Fibroblast of upper back skin (primary cell): Measurements from ENCODE around the gene EEIG1.

Experiments
- DNase-seq: peaks from one replicate; pipeline ENCODE4 v3.0.0-alpha.2; 2013

Gene EEIG1

DNA sequence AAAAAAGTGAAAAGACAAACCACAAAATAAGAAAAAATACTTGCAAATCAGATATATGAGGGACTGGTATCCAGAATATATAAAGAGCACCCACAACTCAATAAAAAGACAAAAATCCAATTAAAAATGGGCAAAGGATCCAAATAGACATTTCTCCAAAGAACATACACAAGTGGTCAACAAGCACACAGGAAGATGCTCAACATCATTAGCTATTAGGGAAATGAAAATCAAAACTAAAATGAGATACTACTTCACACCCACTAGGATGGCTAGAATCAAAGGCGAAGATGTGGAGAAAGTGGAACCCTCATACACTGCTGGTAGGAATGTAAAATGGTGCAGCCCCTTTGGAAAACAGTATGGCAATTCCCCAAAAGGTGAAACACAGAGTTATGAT, 22.1 kb downstream of the EEIG1 start:
- DNase-seq = no peak

DNA sequence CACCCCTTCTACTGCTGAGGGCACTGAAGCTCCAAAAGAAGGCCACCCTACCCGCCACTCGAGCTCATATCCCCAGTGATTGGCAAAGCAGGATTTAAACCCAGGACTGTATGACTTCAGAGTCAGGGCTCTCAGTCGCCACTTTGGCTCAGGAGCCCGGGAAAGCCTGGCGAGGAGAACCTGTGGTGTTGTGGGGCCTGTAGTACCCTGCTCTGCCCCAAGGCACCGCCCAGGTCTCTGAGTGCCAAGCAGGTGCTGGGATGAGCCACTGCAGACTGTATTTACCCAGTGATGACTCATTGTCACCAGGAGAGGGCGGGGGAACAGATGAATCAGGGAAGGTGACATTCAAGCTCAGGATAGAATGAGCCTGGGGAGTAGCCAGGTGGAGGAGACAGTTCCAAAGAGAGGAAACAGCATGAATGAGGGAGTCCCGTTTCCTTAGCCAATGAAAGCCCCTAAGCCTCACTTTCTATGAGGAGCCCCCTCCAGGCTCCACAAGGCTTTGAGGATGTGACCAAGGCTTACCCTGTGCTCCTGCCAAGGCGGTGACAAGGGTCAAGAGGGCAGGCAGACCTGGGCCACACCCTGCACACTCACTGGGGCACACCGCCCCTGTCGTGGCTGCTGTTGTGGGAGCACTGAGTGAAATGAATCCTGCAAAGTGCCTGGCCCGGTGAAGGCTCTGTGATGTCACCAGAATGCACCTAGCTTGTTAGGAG, 25.3 kb downstream of the EEIG1 start:
- DNase-seq = no peak

- no peak for DNase-seq
Measured at GRCh38 chr9:127954831-127955293, 25.9 kb downstream of the EEIG1 start.

GRCh38 chr9:127953768-127954505, 26.9 kb downstream of the EEIG1 start:
- no peak for DNase-seq

GRCh38 chr9:127953154-127953553, 27.6 kb downstream of the EEIG1 start:
- no peak for DNase-seq

DNA sequence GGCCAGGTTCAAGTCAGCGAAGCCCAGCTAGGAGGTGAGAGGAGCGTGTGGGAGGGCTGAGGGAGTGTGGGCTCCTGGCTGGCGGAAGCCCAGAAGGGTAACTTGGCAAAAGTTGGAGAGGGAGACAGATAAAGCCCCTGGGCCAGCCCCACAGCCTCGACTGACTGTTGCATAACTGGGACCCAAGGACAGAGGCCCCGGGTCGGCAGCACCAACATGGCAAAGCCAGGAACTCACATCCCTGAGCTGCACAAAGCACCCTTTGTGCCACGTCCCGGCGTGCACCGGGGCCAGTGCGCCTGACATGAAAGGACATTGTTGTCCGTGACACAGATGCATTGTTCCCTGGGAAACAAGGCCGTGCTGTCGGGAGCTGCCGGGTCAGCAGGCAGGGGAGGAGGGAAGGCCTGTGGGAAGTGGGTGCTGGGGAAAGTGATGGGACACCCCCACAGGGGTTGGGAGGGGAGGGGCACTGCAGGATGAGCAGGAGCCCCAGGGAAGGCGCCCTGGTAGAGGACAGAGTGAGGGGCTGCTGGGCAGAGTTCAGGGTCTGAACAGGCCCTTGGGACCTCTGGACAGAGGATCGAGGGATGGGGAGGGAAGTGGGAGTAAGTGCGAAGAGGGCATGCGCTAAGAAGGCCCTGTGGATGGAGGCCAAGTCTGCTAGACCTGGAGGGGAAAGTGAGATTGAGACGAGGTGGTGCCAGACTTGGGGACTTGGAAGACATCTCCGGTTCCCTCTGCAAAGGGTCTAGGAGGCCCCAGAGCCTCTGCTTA, 30.1 kb downstream of the EEIG1 start:
- no peak for DNase-seq

DNA sequence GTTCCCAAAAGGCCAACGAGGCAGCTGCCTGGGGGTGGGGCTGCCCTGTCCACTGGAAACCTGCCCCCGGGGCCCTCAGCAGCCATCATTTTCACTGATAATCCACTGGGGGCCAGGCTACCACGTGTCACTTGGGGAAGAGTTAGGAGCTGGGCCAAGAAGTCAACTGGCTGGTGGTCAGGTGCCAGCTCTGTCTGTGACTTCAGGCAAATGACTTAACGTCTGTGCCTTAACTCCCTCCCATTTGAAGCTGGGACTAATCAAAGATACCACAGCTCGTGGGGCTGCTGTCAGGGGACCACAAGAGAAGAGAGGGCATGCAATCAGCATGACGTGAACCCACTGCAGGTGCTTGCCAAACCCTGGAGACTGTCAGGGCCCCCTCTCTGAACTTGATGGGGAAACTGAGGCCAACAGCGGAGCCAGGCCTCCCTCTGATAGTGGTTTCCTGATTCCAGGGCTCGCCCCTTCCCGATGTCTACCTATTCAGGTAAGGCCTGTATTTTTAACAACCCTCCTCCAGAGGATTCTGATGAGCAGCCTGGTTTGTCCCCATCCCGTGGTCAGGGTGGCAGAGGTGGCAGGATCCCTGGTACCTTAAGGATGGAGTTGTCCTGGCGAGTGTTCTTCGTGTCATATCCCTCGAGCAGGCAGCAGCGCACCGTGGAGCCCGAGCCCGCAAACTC, 30.8 kb downstream of the EEIG1 start:
- DNase-seq = no peak

- DNase-seq = no peak
Measured at GRCh38 chr9:127947841-127948710, 32.7 kb downstream of the EEIG1 start.

DNA sequence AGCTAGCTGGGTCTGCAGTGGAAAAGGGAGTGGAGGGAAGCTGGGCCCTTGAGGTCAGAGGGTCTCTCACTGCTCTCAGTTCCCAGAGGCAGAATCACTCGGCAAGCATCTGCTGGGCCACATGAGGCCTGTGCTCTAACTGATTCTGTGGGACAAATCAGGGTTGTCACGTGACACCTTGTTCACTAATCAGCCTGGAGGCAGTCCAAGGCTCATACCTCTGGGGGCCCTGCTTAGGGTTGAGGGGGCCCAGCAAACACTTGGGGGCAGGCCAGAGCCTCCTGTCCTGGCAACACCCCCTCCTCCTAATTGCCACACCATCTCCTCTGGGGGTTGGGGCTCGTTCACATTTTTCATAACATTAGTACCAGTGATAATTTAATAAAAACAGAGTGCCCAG, 34.1 kb downstream of the EEIG1 start:
- no peak for DNase-seq

DNA sequence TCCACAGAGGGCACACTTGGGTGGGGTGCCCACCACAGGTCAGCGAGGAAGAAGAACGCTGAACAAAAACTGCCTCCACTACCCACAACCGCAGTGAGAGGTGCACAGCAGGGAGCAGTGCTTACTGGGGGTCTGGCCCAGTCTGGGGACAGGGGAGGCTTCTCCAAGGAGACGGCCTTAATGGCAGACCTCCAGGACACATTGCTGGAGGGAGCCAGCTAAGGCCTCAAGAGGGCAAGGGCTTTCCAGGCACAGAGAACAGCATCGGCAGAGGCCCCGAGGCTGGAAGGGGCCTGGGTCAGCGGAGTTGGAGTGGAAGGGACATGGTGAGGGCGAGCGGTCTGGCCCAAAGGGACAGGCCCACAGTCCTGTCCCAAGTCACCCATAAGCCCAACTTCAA, 34.8 kb downstream of the EEIG1 start:
- no peak for DNase-seq

- DNase-seq = no peak
Measured at GRCh38 chr9:127945338-127945737, 35.5 kb downstream of the EEIG1 start.

DNA sequence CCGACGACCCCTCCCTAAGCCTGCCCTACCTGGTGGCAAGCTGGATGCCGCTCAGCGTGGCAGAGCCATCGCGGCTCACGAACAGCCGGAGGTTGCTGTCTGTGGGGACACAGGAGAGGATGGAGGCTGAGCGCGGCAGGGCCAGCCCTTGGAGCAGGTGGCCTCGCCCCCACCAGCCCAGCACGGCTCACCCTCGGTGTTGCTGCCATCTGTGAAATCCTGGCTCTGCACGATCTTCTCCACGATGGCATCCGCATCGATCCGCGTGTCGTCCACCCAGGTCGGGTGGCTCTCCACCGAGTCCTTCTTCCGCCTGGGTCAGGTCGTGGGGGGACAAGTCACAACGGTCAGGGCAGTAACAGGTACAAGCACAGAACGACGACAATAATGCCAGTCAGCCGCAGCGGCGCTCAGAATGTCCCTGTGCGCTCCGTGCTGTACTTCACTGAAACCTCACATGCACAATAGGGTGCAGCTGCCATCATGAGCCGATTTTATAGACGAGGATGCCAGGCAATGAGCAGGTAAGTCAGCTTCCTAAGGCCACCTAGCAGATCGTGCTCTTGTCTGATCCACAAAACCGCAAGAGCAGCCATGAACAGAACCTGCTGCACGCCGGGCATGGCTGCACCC, 36.1 kb downstream of the EEIG1 start:
- no peak for DNase-seq

DNA sequence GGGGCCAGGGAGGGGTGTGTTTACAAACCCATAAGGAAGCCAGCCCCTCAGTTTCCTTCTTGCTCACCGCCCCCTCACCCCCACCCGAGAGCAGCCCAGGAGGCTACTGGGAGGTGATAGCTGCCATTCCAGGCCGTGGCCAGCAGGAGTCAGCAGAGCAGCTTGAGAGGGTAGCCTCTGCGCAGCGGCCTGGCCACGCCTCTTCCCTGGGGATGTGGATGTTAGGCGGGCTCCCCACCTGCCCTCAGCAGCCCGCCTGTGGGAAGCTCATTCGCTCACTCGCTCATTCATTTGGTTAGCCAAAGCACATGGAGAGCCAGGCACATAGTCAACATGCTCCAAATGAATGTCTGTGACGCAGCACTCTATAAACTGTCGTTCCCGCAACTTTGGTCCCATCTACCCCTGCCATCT, 37.1 kb downstream of the EEIG1 start:
- DNase-seq = peak; percentile 77

GRCh38 chr9:127943011-127943662, 37.7 kb downstream of the EEIG1 start:
- DNase-seq = no peak

GRCh38 chr9:127942216-127943010, 38.4 kb downstream of the EEIG1 start:
- peak; percentile 58 for DNase-seq

GRCh38 chr9:127941961-127942215, 38.9 kb downstream of the EEIG1 start:
- no peak for DNase-seq

- DNase-seq = no peak
Measured at GRCh38 chr9:127941062-127941960, 39.5 kb downstream of the EEIG1 start.

GRCh38 chr9:127940593-127940992, 40.2 kb downstream of the EEIG1 start:
- no peak for DNase-seq

- no peak for DNase-seq
Measured at GRCh38 chr9:127938298-127938690, 42.5 kb downstream of the EEIG1 start.
